Urothelium cell line (cell line): Measurements from ENCODE around the gene PLA2G6.
"Not testable (repeated sequence)": the region's sequence is repeated elsewhere in the genome, so short reads cannot be mapped to it uniquely, and the experiment has no call there.

Source experiments
- DNase-seq: peaks from one replicate; pipeline ENCODE4 v3.0.0; 2011; ENCODE audit warnings: low spot score, mixed read lengths
- FAIRE-seq: peaks from 2 replicates; lab custom pipeline; 2011; peaks lifted over from hg19 to GRCh38; lab: Jason Lieb, UNC

PLA2G6 gene

DNA sequence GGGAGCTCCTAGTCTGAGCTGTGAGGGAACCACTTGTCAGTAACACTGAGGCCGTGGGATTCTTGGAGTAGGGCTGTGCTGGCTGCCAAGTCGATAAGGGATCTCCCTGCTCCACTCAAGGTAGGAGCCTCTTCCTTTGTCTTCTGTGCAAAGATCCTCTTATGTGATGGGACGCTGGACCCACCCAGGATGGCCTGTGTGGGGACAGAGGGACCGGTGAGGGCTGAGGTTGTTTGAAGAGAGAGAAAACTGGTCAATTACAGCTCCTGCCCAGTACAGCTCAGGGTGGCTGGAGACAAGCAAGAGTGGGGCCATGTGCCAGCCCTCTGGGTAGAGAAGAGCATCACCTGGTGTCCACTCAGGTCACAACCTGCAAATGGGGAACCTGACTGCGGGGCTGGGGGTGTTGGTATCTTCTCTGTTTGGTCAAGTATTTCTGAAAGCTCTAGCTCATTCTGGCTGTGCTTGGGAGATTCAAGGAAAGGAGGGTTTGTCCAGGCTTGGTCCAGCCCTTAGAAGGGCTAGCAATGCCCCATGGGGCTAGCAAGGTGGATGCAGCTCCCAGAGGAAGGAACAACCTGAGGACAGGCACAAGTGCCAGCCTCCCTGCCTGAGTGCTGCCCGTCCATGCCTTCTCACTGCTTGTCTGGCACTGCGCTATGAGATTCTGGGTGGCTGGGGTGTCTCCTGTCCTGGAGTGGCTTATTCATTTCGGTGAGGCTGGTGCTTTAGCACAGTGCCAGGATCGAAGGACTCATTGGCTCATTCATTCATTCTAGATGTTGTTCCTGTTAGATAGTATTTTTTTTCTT, 43.5 kb downstream of the PLA2G6 start:
- no peak for DNase-seq
- no peak for FAIRE-seq

GRCh38 chr22:38136607-38137006, 45.0 kb downstream of the PLA2G6 start:
- FAIRE-seq, result no peak
- no peak for DNase-seq

- FAIRE-seq (peak; percentile 88), DNase-seq (peak; percentile 80)
Observed at GRCh38 chr22:38135133-38135706, 46.4 kb downstream of the PLA2G6 start.

- FAIRE-seq, result no peak
Observed at GRCh38 chr22:38133331-38133730, 48.3 kb downstream of the PLA2G6 start.

DNA sequence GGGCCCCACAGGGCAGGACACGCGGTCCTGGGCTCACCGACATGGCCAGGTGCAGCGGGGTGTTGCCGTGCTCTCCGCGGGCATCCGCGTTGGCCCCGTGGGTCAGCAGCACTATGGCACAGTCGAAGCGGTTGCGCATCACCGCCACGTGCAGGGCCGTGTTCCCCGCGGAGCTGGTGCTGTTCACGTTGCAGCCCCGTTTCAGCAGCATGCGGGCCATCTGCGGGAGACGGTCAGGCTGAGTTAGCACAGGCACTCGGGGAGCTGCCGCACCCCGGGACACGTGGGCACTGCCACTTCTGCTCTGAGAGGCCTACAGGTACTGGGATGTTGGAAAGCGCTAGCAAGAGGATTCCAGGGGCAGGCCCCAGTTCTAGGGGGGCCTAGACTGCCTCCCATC, 48.8 kb downstream of the PLA2G6 start:
- FAIRE-seq, result no peak
- DNase-seq, result no peak

More at GRCh38 chr22:38133331-38133730, 48.3 kb downstream of the PLA2G6 start:
- DNase-seq, result no peak

GRCh38 chr22:38132136-38132535, 49.5 kb downstream of the PLA2G6 start:
- DNase-seq (no peak), FAIRE-seq (peak; percentile 27)

DNA sequence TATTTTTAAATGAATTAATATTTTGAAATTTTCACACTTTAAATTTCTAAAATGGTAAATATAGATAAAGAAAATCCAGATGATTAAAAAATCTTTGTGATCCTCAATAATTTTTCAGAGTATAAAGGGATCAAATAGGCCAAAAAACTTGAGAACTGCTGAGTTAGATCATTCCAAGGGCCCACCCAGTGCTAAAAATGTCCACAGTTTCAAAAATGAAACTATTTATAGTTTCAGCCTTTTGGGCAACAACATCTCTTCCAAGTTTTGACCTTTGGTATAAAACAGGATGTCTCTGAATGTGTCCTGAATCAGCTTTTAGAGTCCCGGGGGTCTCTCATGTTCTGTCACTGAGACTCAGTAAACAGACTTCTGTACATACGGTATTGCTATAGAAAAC, 50.2 kb downstream of the PLA2G6 start:
- FAIRE-seq (no peak), DNase-seq (no peak)

GRCh38 chr22:38129856-38130255, 51.8 kb downstream of the PLA2G6 start:
- no peak for DNase-seq
- peak; percentile 13 for FAIRE-seq

- DNase-seq, result no peak
Observed at GRCh38 chr22:38129021-38129420, 52.6 kb downstream of the PLA2G6 start.

DNA sequence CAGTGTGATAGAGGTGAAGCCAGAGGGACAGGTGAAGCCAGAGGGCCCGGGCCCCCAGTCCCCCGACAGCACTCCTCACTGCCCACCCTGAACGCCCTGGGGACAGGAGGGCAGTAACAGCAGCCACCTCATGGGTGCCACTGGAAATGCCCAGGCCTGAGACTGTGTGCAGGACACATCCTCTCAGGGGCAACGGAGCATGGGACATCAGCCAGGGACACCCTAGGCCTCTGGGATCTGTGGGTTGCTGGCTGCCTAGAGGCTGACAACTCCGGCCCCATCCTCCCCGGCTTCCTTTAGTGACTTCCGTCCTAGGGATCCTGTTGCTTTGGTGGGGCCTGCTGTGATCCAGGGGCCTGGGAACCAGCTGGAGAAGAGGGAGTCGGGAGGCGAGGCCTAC, 53.8 kb downstream of the PLA2G6 start:
- FAIRE-seq (no peak), DNase-seq (no peak)

More at GRCh38 chr22:38129021-38129420, 52.6 kb downstream of the PLA2G6 start:
- no peak for FAIRE-seq

DNA sequence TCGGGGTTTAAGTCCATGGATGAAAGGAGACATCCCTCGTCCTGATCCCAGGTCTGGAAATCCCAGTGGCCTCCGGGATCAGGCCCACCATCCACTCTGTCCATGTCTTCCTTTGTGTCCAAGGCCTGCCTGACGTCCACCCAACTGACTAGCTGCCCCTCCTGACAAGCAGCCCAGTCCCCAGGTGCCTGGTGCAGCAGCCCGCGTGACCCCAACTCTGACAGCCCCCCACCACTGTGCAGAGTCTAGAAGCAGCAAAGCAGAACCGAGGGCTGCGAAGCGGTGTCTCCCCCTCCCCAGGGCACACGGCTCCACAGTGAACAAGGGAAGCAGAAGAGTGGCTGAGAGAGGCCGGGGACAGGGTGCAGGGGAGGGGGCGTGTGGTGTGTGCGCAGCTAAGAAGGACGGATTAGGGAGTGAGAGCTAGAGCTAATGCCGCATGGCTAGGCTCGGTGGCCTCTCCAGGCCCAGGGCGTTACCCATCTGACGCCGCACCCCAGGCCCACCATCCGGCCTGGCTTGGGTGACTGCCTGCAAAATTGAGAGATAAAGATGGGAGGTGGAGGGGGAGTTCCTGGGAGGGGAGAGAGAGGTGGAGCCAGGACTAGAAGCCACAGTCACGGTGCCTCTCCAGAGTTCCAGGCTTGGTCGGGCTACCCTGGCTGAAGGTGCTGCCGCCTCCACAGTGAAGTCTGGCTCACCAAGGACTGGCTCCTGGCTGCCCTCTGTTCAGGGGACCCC, 54.5 kb downstream of the PLA2G6 start:
- DNase-seq (no peak), FAIRE-seq (no peak)

- FAIRE-seq, result no peak
- DNase-seq, result no peak
Observed at GRCh38 chr22:38125751-38126201, 55.9 kb downstream of the PLA2G6 start.

- FAIRE-seq, result peak; percentile 97
- DNase-seq, result no peak
Observed at GRCh38 chr22:38125038-38125610, 56.5 kb downstream of the PLA2G6 start.

DNA sequence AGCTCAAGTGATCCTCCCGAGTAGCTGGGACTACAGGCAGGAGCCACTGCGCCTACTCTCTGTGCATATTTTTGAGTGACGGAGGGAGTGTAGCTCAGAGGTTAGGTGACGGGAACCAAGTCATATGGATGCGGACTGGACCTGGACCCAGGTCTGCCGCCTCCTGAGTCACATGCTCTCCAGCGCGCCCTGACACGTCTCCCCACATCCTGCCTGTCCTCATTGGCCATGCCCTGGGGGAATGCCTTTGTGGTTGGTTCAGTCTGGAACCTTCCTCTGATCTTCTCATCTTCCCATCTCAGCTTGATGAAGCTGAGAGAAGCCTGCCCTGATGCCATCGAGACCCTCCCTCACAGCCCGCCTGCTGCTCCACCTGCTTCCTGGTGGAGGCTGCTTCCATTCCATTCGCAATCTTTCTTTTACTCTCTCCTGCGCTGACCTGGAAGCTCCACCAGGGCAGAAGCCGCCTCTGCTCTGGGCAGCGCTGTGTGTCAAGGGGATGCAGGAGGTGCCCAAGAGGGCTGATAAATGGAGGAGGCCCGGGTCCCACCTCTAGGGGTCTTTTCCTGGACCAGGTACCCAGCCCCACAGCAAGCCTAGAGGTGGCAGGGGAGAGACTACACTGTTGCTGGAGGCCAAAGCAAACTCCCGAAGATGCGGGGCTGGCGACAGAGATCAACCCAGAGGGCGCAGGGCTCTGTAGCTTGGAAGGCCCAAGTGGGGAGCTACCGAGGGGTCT, 57.2 kb downstream of the PLA2G6 start:
- DNase-seq (no peak), FAIRE-seq (no peak)

GRCh38 chr22:38122616-38123015, 59.0 kb downstream of the PLA2G6 start:
- FAIRE-seq (no peak), DNase-seq (no peak)

GRCh38 chr22:38120359-38121110, 61.1 kb downstream of the PLA2G6 start:
- DNase-seq, result no peak
- FAIRE-seq, result no peak

DNA sequence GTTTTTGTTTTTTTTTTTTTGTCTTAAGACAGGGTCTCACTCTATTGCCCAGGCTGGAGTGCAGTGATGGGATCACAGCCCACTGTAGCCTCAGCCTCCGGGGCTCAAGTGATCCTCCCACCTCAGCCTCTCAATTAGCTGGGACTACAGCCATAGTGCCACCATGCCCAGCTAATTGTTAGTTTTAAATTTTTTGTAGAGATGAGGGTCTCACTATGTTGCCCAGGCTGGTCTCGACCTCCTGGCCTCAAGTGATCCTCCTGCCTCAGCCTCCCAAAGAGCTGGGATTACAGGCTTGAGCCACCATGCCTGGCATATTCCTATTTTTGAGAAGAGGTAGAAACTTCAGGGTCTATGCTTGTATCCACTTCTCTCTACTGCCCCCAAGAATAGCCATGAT, 62.9 kb downstream of the PLA2G6 start:
- not testable (repeated sequence) for DNase-seq, FAIRE-seq

GRCh38 chr22:38118182-38118581, 63.4 kb downstream of the PLA2G6 start:
- FAIRE-seq (no peak), DNase-seq (no peak)

- not testable (repeated sequence) for DNase-seq, FAIRE-seq
Observed at GRCh38 chr22:38117556-38117955, 64.1 kb downstream of the PLA2G6 start.
